NT2/D1 (cell line): ENCODE results near the gene EPHA8.

Experiments
- DNase-seq: peaks from one replicate; pipeline ENCODE4 v3.0.0-alpha.2; 2011; ENCODE audit warnings: low read depth, low spot score
- H3K27me3 ChIP-seq: 2 replicates; pipeline ENCODE4 v1.6.0; 2011; ENCODE audit warnings: mild to moderate bottlenecking; ENCODE audit not compliant: insufficient read length, insufficient read depth
- H3K36me3 ChIP-seq: 2 replicates; pipeline ENCODE4 v1.6.1; 2011; ENCODE audit warnings: mild to moderate bottlenecking, low read length, mixed read lengths; ENCODE audit not compliant: insufficient read depth, insufficient read length
- H3K4me1 ChIP-seq: 2 replicates; pipeline ENCODE4 v1.5.1; 2011; ENCODE audit not compliant: insufficient read depth, insufficient read length
- H3K4me3 ChIP-seq: 2 replicates; pipeline ENCODE4 v1.5.1; 2011; ENCODE audit warnings: low read depth; ENCODE audit not compliant: insufficient read length
- H3K9ac ChIP-seq: 2 replicates; pipeline ENCODE4 v1.6.0; 2011; ENCODE audit warnings: low read depth; ENCODE audit not compliant: insufficient read length
- H3K9me3 ChIP-seq: 2 replicates; pipeline ENCODE4 v1.5.1; 2011; ENCODE audit warnings: mild to moderate bottlenecking, low read length; ENCODE audit not compliant: insufficient read depth
- SUZ12 ChIP-seq: IDR thresholded peaks from 2 replicates; pipeline ENCODE4 v1.6.1; 2011; ENCODE audit not compliant: insufficient read length, insufficient read depth; ENCODE audit errors: extremely low read depth
- YY1 ChIP-seq: IDR thresholded peaks from 2 replicates; pipeline ENCODE4 v1.6.1; 2011; ENCODE audit not compliant: insufficient read length, insufficient read depth
- ZNF274 ChIP-seq: IDR thresholded peaks from 2 replicates; pipeline ENCODE4 v1.6.1; 2011; ENCODE audit warnings: mild to moderate bottlenecking, low read depth, low read length

EPHA8 gene

DNA sequence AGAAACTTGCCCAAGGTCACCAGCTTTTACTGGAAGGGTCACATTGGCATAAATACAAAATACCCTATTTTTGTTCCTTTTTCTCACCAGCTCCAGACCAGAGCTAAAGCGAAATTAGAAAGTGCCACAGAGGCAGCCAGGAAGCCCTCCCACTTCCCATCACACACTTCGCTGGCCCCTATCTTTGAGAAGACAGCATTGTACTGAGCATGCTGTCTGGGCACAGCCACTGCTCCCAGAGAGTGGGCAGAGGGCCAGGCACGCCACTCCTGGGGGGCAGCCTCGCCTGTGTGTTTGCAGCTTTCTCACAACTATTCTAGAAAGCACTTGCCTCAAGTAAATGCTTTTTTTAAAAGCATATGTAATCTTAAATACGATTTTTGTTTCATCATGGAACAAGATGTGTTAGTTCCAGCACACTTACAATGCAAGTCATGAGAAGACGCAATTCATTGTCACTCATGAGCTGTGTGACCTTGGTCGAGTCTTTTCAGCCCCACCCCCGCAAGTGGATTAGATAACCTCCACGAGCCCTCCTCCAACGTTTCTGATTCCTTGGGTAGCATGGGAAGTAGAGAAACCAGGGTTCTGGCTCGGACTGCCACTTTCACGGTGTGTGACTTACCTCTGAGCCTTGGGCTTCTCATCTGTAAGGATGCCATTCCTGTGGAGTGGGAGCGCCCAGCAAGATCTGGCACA, 25.7 kb upstream of the EPHA8 start:
- Histone ChIP-seq H3K36me3 (no peaks in the 10 kb centered on the region), H3K9ac (no peak overlapping the region), H3K4me1 (peaks cover 5% of the 10 kb centered on the region), H3K9me3 (no peaks in the 10 kb centered on the region), H3K4me3 (no peak overlapping the region), H3K27me3 (no peaks in the 10 kb centered on the region)
- no peak for DNase-seq
- TF ChIP-seq ZNF274 (no peak), SUZ12 (no peak), YY1 (no peak)

DNA sequence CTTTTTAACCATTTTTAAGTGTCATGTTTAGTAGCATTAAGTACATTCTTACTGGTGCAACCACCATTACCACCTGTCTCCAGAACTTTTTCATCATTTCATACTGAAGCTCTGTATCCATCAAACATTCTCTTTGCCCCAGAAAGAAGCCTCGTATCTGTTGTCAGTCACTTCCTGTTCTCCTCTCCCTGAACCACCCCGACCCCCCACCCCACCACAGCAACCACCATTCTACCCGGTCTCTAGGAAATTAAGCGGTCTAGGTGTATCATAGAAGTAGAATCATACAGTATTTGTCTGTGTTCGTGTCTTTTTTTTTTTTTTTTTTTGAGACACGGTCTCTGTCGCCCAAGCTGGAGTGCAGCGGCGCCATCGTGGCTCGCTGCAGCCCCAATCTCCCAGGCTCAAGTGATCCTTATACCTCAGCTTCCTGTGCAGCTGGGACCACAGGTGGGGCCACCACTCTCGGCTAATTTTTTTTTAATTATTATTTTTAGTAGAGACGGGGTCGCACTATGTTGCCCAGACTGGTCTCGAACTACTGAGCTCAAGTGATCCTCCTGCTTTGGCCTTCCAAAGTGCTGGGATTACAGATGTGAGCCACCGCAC, 23.7 kb upstream of the EPHA8 start:
- H3K4me1 ChIP-seq: peaks cover 5% of the 10 kb centered on the region
- H3K27me3 ChIP-seq: no peaks in the 10 kb centered on the region
- DNase-seq: no peak
- no peaks in the 10 kb centered on the region for H3K9me3 ChIP-seq
- no peak overlapping the region for H3K4me3 ChIP-seq
- H3K36me3 ChIP-seq: no peaks in the 10 kb centered on the region
- TF ChIP-seq SUZ12: no peak
- TF ChIP-seq YY1: no peak
- no peak for TF ChIP-seq ZNF274
- no peak overlapping the region for H3K9ac ChIP-seq

- TF ChIP-seq SUZ12 (no peak), YY1 (no peak), ZNF274 (no peak)
- Histone ChIP-seq H3K9ac (no peak overlapping the region), H3K4me1 (peaks cover 5% of the 10 kb centered on the region), H3K27me3 (no peaks in the 10 kb centered on the region), H3K36me3 (no peaks in the 10 kb centered on the region), H3K4me3 (no peak overlapping the region), H3K9me3 (no peaks in the 10 kb centered on the region)
- DNase-seq: no peak
Observed at GRCh38 chr1:22540337-22540736, 23.0 kb upstream of the EPHA8 start.

GRCh38 chr1:22542886-22543285, 20.4 kb upstream of the EPHA8 start:
- TF ChIP-seq ZNF274 (no peak), SUZ12 (no peak), YY1 (no peak)
- DNase-seq: no peak
- no peak overlapping the region for H3K9ac ChIP-seq
- peaks cover 16% of the 10 kb centered on the region for H3K27me3 ChIP-seq
- no peaks in the 10 kb centered on the region for H3K36me3 ChIP-seq
- H3K4me3 ChIP-seq: no peak overlapping the region
- H3K9me3 ChIP-seq: no peaks in the 10 kb centered on the region
- H3K4me1 ChIP-seq: peaks cover 7% of the 10 kb centered on the region

DNA sequence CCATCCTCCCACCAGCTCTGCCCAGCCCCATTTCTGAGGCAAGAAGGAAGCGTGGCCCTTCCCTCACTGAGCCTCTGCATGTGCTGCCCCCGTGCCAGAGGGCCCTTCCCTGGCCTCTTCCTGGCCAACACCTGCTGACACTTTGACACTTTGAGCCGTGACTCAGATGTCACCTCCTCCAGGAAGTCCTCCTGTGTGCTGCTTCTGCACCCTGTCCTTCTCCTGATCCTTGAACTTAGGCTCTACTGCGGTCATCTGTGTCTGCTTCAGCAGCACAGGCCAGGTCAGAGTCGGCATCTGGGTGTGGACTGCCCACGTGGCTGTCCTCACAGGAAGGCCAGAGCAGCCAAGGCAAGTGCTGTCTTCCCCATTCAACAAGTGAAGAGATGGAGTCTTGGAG, 19.6 kb upstream of the EPHA8 start:
- no peak overlapping the region for H3K4me3 ChIP-seq
- TF ChIP-seq ZNF274: no peak
- no peak for TF ChIP-seq SUZ12
- no peak for TF ChIP-seq YY1
- DNase-seq: no peak
- no peaks in the 10 kb centered on the region for H3K9me3 ChIP-seq
- H3K4me1 ChIP-seq: peaks cover 7% of the 10 kb centered on the region
- peaks cover 16% of the 10 kb centered on the region for H3K27me3 ChIP-seq
- H3K9ac ChIP-seq: no peak overlapping the region
- no peaks in the 10 kb centered on the region for H3K36me3 ChIP-seq

DNA sequence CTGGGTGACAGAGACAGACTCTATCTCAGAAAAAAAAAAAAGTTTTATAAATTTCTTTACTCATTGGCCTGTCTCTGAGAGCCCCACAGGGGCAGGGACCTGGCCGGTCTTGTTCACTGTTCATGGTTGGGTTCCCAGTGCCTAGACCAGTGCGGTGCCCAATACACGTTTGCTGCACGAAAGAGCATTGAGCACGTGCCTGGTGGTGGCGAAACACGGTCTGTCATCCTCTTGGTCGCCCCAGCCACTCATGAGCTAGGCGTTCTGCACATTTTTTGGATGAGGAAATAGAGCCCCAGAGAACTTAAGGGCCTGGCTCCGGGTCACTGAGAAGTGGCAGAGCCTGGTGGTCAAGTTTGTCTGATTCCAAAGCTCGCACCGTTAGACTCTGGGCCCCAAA, 18.7 kb upstream of the EPHA8 start:
- Histone ChIP-seq H3K27me3 (peaks cover 16% of the 10 kb centered on the region), H3K9me3 (no peaks in the 10 kb centered on the region), H3K36me3 (no peaks in the 10 kb centered on the region), H3K9ac (no peak overlapping the region), H3K4me3 (no peak overlapping the region), H3K4me1 (peaks cover 7% of the 10 kb centered on the region)
- DNase-seq: no peak
- no peak for TF ChIP-seq ZNF274
- no peak for TF ChIP-seq YY1
- TF ChIP-seq SUZ12: no peak

- Histone ChIP-seq H3K36me3 (no peaks in the 10 kb centered on the region), H3K27me3 (peaks cover 16% of the 10 kb centered on the region), H3K9me3 (no peaks in the 10 kb centered on the region), H3K4me3 (no peak overlapping the region), H3K9ac (no peak overlapping the region), H3K4me1 (peaks cover 5% of the 10 kb centered on the region)
- no peak for TF ChIP-seq YY1
- no peak for DNase-seq
Observed at GRCh38 chr1:22545141-22545540, 18.1 kb upstream of the EPHA8 start.
